Effector memory CD8-positive, alpha-beta T cell (primary cell): ENCODE data around the gene PCSK9.
"Not testable (repeated sequence)": the region's sequence is repeated elsewhere in the genome, so short reads cannot be mapped to it uniquely, and the experiment has no call there.

Source experiments
- ATAC-seq: fragments of 150-1000 bp; cut with Tn5 transposase; replicated peaks from 2 replicates; pipeline ENCODE4 v1.10.0; 2021; ENCODE audit warnings: mild to moderate bottlenecking, moderate library complexity
- DNase-seq, 3 experiments: peaks; one replicate each; pipeline ENCODE4 v3.0.0; 2021
- H3K27ac Mint-ChIP-seq, 2 donors: one replicate each; pipeline ENCODE4 v1.8.0; 2022; ENCODE audit warnings: mild to moderate bottlenecking in 2 of 2, mixed read lengths in 2 of 2, moderate library complexity in 2 of 2
- H3K27me3 Mint-ChIP-seq, 2 donors: one replicate each; pipeline ENCODE4 v1.8.0; 2022; ENCODE audit warnings: mixed read lengths in 2 of 2
- H3K36me3 Mint-ChIP-seq: one replicate; pipeline ENCODE4 v1.8.0; 2022; ENCODE audit warnings: mild to moderate bottlenecking, moderate library complexity, mixed read lengths; ENCODE audit not compliant: insufficient read depth
- H3K4me1 Mint-ChIP-seq, 2 donors: one replicate each; pipeline ENCODE4 v1.8.0; 2022; ENCODE audit warnings: low read depth in 2 of 2, mixed read lengths in 2 of 2
- H3K4me3 Mint-ChIP-seq, 2 donors: one replicate each; pipeline ENCODE4 v1.8.0; 2022; ENCODE audit warnings: mild to moderate bottlenecking in 2 of 2, mixed read lengths in 2 of 2, moderate library complexity in 2 of 2
- H3K9me3 Mint-ChIP-seq, 2 donors: one replicate each; pipeline ENCODE4 v1.8.0; 2022; ENCODE audit warnings: mixed read lengths in 2 of 2

PCSK9 gene

GRCh38 chr1:55018395-55018794 is 21.0 kb upstream of the PCSK9 start:
- H3K4me3 Mint-ChIP-seq = no peak overlapping the region
- DNase-seq = no peak
- H3K36me3 Mint-ChIP-seq = no peaks in the 10 kb centered on the region
- peaks cover 0 to 2% of the 10 kb centered on the region in 2 donors for H3K4me1 Mint-ChIP-seq
- no peak overlapping the region for H3K27ac Mint-ChIP-seq
- no peaks in the 10 kb centered on the region for H3K9me3 Mint-ChIP-seq
- peaks cover 47 to 85% of the 10 kb centered on the region in 2 donors for H3K27me3 Mint-ChIP-seq
- no peak for ATAC-seq

DNA sequence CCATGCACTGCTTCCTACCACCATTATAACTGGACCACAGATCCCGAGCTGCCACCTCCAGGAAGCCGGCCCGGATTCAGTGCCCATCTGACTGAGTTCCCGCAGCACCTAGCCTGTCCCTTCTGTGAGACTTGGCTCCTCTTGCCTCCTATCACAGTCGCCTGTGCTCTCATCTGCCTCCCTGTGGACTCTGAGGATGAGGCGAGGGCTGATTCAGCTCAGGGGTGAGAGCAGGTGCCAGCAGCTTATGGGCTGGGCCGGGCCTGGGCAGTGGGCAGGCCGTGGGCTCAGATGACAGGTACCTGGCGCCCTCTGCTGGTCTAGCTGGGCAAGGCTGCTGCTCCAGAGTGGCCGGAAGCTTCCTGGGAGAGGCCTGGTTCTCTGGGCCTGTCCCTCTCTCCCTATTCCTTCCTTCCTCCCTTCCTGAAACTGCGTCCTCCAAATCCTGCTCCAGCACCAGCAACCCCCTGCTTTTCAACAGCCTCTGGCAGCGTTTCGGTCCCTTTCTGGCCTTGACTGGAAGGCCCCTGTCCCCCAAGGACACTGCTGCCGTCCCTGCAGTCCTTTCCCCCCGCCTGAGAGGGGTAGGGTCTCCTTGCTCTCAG is 17.3 kb upstream of the PCSK9 start:
- Mint-ChIP-seq H3K36me3 (no peaks in the 10 kb centered on the region), H3K4me1 (peaks cover 4 to 5% of the 10 kb centered on the region in 2 donors), H3K4me3 (no peak overlapping the region), H3K27ac (peak overlapping the region in 1 of 2 donors; percentile 62), H3K9me3 (no peaks in the 10 kb centered on the region), H3K27me3 (peaks cover 23 to 67% of the 10 kb centered on the region in 2 donors)
- peak; percentile 89 for ATAC-seq
- peak; percentile 54 to 60 (median 59) for DNase-seq

DNA sequence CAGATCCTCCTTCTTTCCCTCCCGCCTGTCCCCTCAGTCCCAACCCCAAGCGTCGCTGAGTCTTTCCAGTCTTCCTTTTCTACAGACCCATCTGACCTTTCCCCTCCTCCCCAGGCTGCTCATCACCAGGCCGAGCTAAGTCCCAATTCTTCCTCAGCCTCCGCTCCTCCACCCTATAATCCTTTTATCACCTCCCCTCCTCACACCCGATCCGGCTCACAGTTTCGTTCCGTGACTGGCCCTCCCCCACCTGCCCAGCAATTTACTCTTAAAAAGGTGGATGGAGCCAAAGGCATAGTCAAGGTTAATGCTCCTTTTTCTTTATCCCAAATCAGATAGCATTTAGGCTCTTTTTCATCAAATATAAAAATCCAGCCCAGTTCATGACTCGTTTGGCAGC is 15.2 kb upstream of the PCSK9 start:
- Mint-ChIP-seq H3K27ac (peak overlapping the region in 1 of 2 donors; percentile 15), H3K27me3 (peaks cover 15 to 57% of the 10 kb centered on the region in 2 donors)
- not testable (repeated sequence) for H3K9me3 Mint-ChIP-seq, H3K4me1 Mint-ChIP-seq, ATAC-seq, H3K36me3 Mint-ChIP-seq, DNase-seq, H3K4me3 Mint-ChIP-seq

- DNase-seq, H3K4me3 Mint-ChIP-seq, H3K4me1 Mint-ChIP-seq, H3K27ac Mint-ChIP-seq, H3K9me3 Mint-ChIP-seq, H3K36me3 Mint-ChIP-seq, ATAC-seq: not testable (repeated sequence)
- peaks cover 29 to 56% of the 10 kb centered on the region in 2 donors for H3K27me3 Mint-ChIP-seq
Observed at GRCh38 chr1:55026682-55027081, 12.7 kb upstream of the PCSK9 start.

DNA sequence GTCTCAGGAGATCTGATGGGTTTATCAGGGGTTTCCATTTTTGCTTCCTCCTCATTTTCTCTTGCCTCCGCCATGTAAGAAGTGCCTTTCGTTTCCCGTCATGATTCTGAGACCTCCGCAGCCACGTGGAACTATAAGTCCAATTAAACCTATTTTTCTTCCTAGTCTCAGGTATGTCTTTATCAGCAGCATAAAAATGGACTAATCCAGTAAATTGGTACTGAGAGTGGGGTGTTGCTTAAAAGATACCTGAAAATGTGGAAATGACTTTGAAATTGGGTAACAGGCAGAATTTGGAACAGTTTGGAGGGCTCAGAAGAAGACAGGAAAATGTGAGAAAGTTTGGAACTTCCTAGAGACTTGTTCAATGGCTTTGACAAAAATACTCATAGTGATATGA is 8.2 kb upstream of the PCSK9 start:
- peaks cover 55 to 67% of the 10 kb centered on the region in 2 donors for H3K27me3 Mint-ChIP-seq
- not testable (repeated sequence) for ATAC-seq, DNase-seq, H3K4me3 Mint-ChIP-seq, H3K9me3 Mint-ChIP-seq, H3K4me1 Mint-ChIP-seq, H3K27ac Mint-ChIP-seq, H3K36me3 Mint-ChIP-seq

DNA sequence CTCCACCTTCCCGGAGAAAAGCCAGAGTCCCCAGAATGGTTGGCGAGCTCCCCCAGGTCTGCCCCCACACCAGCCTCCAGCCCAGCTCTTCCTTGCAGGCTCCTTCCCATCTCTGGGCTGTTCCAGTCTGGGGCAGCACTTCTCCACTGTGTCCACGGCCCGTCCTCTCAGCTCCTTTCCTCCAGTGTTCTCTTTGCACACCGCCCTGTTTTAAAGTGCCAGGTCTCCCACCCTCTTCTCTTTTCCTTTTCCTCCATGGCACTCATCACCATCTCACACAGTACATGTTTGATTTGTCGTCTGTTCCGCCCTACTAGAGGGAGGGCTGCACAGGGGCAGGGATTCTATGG is 6.1 kb upstream of the PCSK9 start:
- H3K27ac Mint-ChIP-seq = no peak overlapping the region
- DNase-seq = no peak
- ATAC-seq = no peak
- no peaks in the 10 kb centered on the region for H3K9me3 Mint-ChIP-seq
- no peak overlapping the region for H3K4me3 Mint-ChIP-seq
- peaks cover 69 to 89% of the 10 kb centered on the region in 2 donors for H3K27me3 Mint-ChIP-seq
- H3K36me3 Mint-ChIP-seq = no peaks in the 10 kb centered on the region
- H3K4me1 Mint-ChIP-seq = no peaks in the 10 kb centered on the region

GRCh38 chr1:55034476-55035133 is 4.7 kb upstream of the PCSK9 start:
- Mint-ChIP-seq H3K4me1 (peaks cover 0 to 3% of the 10 kb centered on the region in 2 donors), H3K27ac (no peak overlapping the region), H3K27me3 (peaks cover 75 to 95% of the 10 kb centered on the region in 2 donors), H3K4me3 (no peak overlapping the region), H3K9me3 (no peaks in the 10 kb centered on the region), H3K36me3 (no peaks in the 10 kb centered on the region)
- DNase-seq = no peak
- no peak for ATAC-seq

GRCh38 chr1:55035904-55036303 is 3.4 kb upstream of the PCSK9 start:
- H3K4me3 Mint-ChIP-seq = no peak overlapping the region
- H3K36me3 Mint-ChIP-seq = no peaks in the 10 kb centered on the region
- H3K9me3 Mint-ChIP-seq = no peaks in the 10 kb centered on the region
- no peak for DNase-seq
- no peak for ATAC-seq
- peaks cover 0 to 3% of the 10 kb centered on the region in 2 donors for H3K4me1 Mint-ChIP-seq
- H3K27me3 Mint-ChIP-seq = peaks cover 73 to 95% of the 10 kb centered on the region in 2 donors
- no peak overlapping the region for H3K27ac Mint-ChIP-seq

GRCh38 chr1:55037733-55038551 is 1.4 kb upstream of the PCSK9 start:
- H3K9me3 Mint-ChIP-seq = no peaks in the 10 kb centered on the region
- peaks cover 71 to 97% of the 10 kb centered on the region in 2 donors for H3K27me3 Mint-ChIP-seq
- H3K4me1 Mint-ChIP-seq = peaks cover 0 to 3% of the 10 kb centered on the region in 2 donors
- ATAC-seq (no peak), DNase-seq (no peak)
- no peak overlapping the region for H3K27ac Mint-ChIP-seq
- H3K4me3 Mint-ChIP-seq = no peak overlapping the region
- H3K36me3 Mint-ChIP-seq = no peaks in the 10 kb centered on the region

GRCh38 chr1:55038552-55038838 is 853 bp upstream of the PCSK9 start:
- ATAC-seq (no peak), DNase-seq (no peak)
- Mint-ChIP-seq H3K36me3 (no peaks in the 10 kb centered on the region), H3K4me3 (no peak overlapping the region), H3K27ac (no peak overlapping the region), H3K4me1 (peaks cover 0 to 3% of the 10 kb centered on the region in 2 donors), H3K9me3 (no peaks in the 10 kb centered on the region), H3K27me3 (peaks cover 65 to 91% of the 10 kb centered on the region in 2 donors)

GRCh38 chr1:55038974-55039341 is 390 bp upstream of the PCSK9 start:
- H3K4me1 Mint-ChIP-seq = peaks cover 0 to 3% of the 10 kb centered on the region in 2 donors
- ATAC-seq = no peak
- DNase-seq = no peak
- no peak overlapping the region for H3K4me3 Mint-ChIP-seq
- peaks cover 64 to 87% of the 10 kb centered on the region in 2 donors for H3K27me3 Mint-ChIP-seq
- H3K36me3 Mint-ChIP-seq = no peaks in the 10 kb centered on the region
- H3K27ac Mint-ChIP-seq = no peak overlapping the region
- no peaks in the 10 kb centered on the region for H3K9me3 Mint-ChIP-seq

- ATAC-seq (no peak), DNase-seq (no peak)
- peaks cover 0 to 3% of the 10 kb centered on the region in 2 donors for H3K4me1 Mint-ChIP-seq
- no peak overlapping the region for H3K4me3 Mint-ChIP-seq
- H3K27ac Mint-ChIP-seq = no peak overlapping the region
- H3K9me3 Mint-ChIP-seq = no peaks in the 10 kb centered on the region
- no peaks in the 10 kb centered on the region for H3K36me3 Mint-ChIP-seq
- H3K27me3 Mint-ChIP-seq = peaks cover 52 to 73% of the 10 kb centered on the region in 2 donors
Observed at GRCh38 chr1:55040083-55040932, 960 bp downstream of the PCSK9 start.

DNA sequence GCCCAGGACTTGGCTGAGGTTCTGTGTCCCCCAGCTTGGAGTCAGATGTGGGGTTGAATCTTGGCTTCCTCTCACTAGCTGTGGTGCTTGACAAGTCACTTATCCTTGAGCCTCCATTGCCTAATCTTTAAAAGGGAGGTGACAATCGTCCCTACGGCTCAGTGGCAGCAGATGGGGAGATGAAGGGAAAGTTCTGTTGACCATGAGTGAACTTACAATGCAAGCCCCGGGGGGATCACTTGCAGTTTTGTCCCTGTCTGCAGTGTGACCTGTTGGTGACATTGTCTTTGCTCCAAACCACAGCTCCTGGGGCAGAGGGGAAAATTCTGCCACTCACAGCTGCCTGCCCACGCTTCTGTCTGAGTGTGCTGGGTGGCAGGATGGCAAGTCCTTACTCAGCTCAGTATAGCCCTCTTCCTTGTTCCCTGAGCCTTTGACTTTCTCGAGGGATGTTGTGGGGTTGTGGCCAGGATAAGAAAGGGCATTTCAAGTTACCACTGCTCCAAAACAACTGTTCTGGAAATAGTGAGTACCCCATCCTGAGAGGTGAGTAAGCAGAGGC is 1.7 kb downstream of the PCSK9 start:
- ATAC-seq (no peak), DNase-seq (no peak)
- H3K9me3 Mint-ChIP-seq = no peaks in the 10 kb centered on the region
- no peak overlapping the region for H3K4me3 Mint-ChIP-seq
- no peak overlapping the region for H3K27ac Mint-ChIP-seq
- no peaks in the 10 kb centered on the region for H3K36me3 Mint-ChIP-seq
- H3K4me1 Mint-ChIP-seq = peaks cover 0 to 3% of the 10 kb centered on the region in 2 donors
- peaks cover 45 to 66% of the 10 kb centered on the region in 2 donors for H3K27me3 Mint-ChIP-seq
